Psoas muscle (tissue), 8 donors: Measurements from ENCODE around the gene DMKN. TPM values are rescaled to one million over a fixed set of nuclear protein-coding genes. Genes with fewer than 3 reads are reported as not detected.
A peak's percentile ranks its signal among the peaks of the same experiment; 100 is the strongest.

Experiments
- ATAC-seq, 4 donors: fragments of 200-7000 bp; cut with Tn5 transposase; one replicate each; pipeline ENCODE4 v1.9.1; 2020; ENCODE audit warnings: moderate library complexity in 3 of 4, mild to moderate bottlenecking in 2 of 4
- DNase-seq, 2 donors: peaks; one replicate each; pipeline ENCODE4 v3.0.0-alpha.2; 2020
- H3K27ac ChIP-seq: fragments of 200-600 bp; one replicate; pipeline ENCODE4 v1.8.0; 2022
- H3K27me3 ChIP-seq, 3 donors: fragments of 200-600 bp in 1 of 3; one replicate each; pipeline versions ENCODE4 v1.6.1 to v1.8.0; 2013 to 2022; ENCODE audit warnings: low read length in 2 of 3, mild to moderate bottlenecking in 2 of 3, moderate library complexity in 1 of 3; ENCODE audit not compliant: insufficient read depth in 3 of 3
- H3K36me3 ChIP-seq, 2 donors: fragments of 200-600 bp in 1 of 2; one replicate each; pipeline versions ENCODE4 v1.6.1 to v1.8.0; 2013 to 2022; ENCODE audit warnings: low read depth in 1 of 2, mild to moderate bottlenecking in 1 of 2, moderate library complexity in 1 of 2; ENCODE audit not compliant: insufficient read depth in 1 of 2
- H3K4me1 ChIP-seq: fragments of 200-600 bp; one replicate; pipeline ENCODE4 v1.8.0; 2022
- H3K4me3 ChIP-seq: fragments of 200-600 bp; one replicate; pipeline ENCODE4 v1.8.0; 2022; ENCODE audit warnings: mild to moderate bottlenecking
- H3K9me3 ChIP-seq: fragments of 200-600 bp; one replicate; pipeline ENCODE4 v1.8.0; 2022
- CTCF ChIP-seq: fragments of 200-600 bp; IDR thresholded peaks from one replicate; pipeline ENCODE4 v1.8.0; 2022; ENCODE audit warnings: antibody characterized with exemption
- WGBS, 3 donors: extraction: QIAGEN DNeasy Blood & Tissue Kit; methylation state at CpG; one replicate each; pipeline versions ENCODE4 v1.1.6 to v1.1.7; 2013; 5-methylcytosine and 5-hydroxymethylcytosine counted together
- intact Hi-C, 2 donors: fragments of 100-400 bp; cut with DNase I; formaldehyde crosslinking; loops; one replicate each; pipeline versions ENCODE4 v1.11.0 to v1.14.2; 2022
- polyA plus RNA-seq, 3 donors: library from polyadenylated mRNA; stranded (reverse); fragments of 200-250 nt; gene quantifications; one replicate each; pipeline ENCODE4 v1.2.3, GENCODE V29; 2013
- total RNA-seq, 4 donors: library from RNA; stranded (reverse); fragmentation: NEBNext Ultra II Directional in 2 of 4; extraction: Animal tissue kit (Norgen Biotek cat#: 25700) in 2 of 4; gene quantifications; one replicate each; pipeline versions ENCODE4 v1.2.1 to v1.2.4, GENCODE V29; 2021 to 2023
- donor health status: healthy with polysubstance abuse.
- donor health status: DM: no; HTN: no; CAD: no; lungs with moderate emphysema.
- donor health status: Bipolar disorder and iron deficiency.
- donor health status: healthy.
- donor health status: DM: yes; HTN: yes; CAD: no.
- donor health status: DM: no; HTN: no; CAD: no.
- donor health status: DM: no; HTN: no; CAD: no.
- donor health status: DM: yes; HTN: yes; CAD: no.

DMKN gene
- total and polyA plus RNA-seq, 7 donors: 0.21 to 0.77 (median 0.54) TPM; not detected in 1

GRCh38 chr19:35545855-35546381, 32.5 kb upstream of the DMKN start:
- H3K27ac ChIP-seq: peak overlapping the region; percentile 90
- ATAC-seq (peak; percentile 18 to 51 (median 44)), DNase-seq (peak; percentile 47 to 60)
- H3K36me3 ChIP-seq: peaks cover 0 to 19% of the 10 kb centered on the region in 2 donors
- H3K9me3 ChIP-seq: no peaks in the 10 kb centered on the region
- H3K4me1 ChIP-seq: peaks cover 27% of the 10 kb centered on the region
- no peak for TF ChIP-seq CTCF
- WGBS, 3 donors: 3% methylated on average over 24 to 27 of the region's 27 CpGs
- H3K4me3 ChIP-seq: peak overlapping the region; percentile 79
- intact Hi-C loops: loop anchor here (2.0 to 10.0 kb wide), 4 partner anchors 83 to 389 kb away; partner anchors contain the start of genes COX6B1 (in 1 of the 2), KMT2B (in 1 of the 2), LRFN3 (in 1 of the 2) and RBM42 (in 1 of the 2)
- H3K27me3 ChIP-seq: no peaks in the 10 kb centered on the region

- no peak for TF ChIP-seq CTCF
- peaks cover 27% of the 10 kb centered on the region for H3K4me1 ChIP-seq
- intact Hi-C loops: loop anchor here (2.0 to 10.0 kb wide), 4 partner anchors 84 to 390 kb away; partner anchors contain the start of genes COX6B1 (in 1 of the 2), KMT2B (in 1 of the 2), LRFN3 (in 1 of the 2) and RBM42 (in 1 of the 2)
- DNase-seq: peak; percentile 97
- H3K36me3 ChIP-seq: peaks cover 0 to 19% of the 10 kb centered on the region in 2 donors
- peak; percentile 98 to 99 (median 99) for ATAC-seq
- peak within 1 kb of the TSS; percentile 79 for H3K4me3 ChIP-seq
- H3K9me3 ChIP-seq: no peaks in the 10 kb centered on the region
- WGBS, 3 donors: 0% methylated on average over 61 to 85 of the region's 85 CpGs
- H3K27ac ChIP-seq: peak within 1 kb of the TSS; percentile 90
- H3K27me3 ChIP-seq: no peaks in the 10 kb centered on the region
These were observed 31.8 kb upstream of the DMKN start, which contains the start of gene TMEM147 for GRCh38 chr19:35545001-35545854. TSS of gene TMEM147 (plus strand) at chr19:35545626. CDS start at chr19:35545740, 114 bp downstream.

GRCh38 chr19:35544110-35544802, 30.8 kb upstream of the DMKN start:
- H3K36me3 ChIP-seq: peaks cover 0 to 19% of the 10 kb centered on the region in 2 donors
- no peak for TF ChIP-seq CTCF
- H3K9me3 ChIP-seq: no peaks in the 10 kb centered on the region
- H3K27ac ChIP-seq: peak overlapping the region; percentile 90
- H3K4me1 ChIP-seq: peaks cover 27% of the 10 kb centered on the region
- intact Hi-C loops: loop anchor here (2.0 to 10.0 kb wide), 3 partner anchors 68 to 391 kb away; partner anchors contain the start of genes HAUS5 (in 1 of the 2), LRFN3 (in 1 of the 2) and RBM42 (in 1 of the 2)
- no peak for DNase-seq
- H3K27me3 ChIP-seq: no peaks in the 10 kb centered on the region
- peak overlapping the region; percentile 79 for H3K4me3 ChIP-seq
- ATAC-seq: no peak
- WGBS, 3 donors: 68 to 80% (median 75%) methylated on average over 3 of the region's 3 CpGs

- ATAC-seq: no peak
- Histone ChIP-seq H3K27me3 (no peaks in the 10 kb centered on the region), H3K36me3 (peaks cover 0 to 19% of the 10 kb centered on the region in 2 donors), H3K4me1 (peaks cover 27% of the 10 kb centered on the region), H3K9me3 (no peaks in the 10 kb centered on the region), H3K4me3 (peak overlapping the region; percentile 79), H3K27ac (no peak overlapping the region)
- intact Hi-C loops: loop anchor here (2.0 to 10.0 kb wide), 3 partner anchors 69 to 391 kb away; partner anchors contain the start of genes HAUS5 (in 1 of the 2), LRFN3 (in 1 of the 2) and RBM42 (in 1 of the 2)
- 92 to 96% (median 93%) methylated on average over 15 of the region's 15 CpGs for WGBS, 3 donors
- TF ChIP-seq CTCF: no peak
- no peak for DNase-seq
These were observed 30.0 kb upstream of the DMKN start for GRCh38 chr19:35543280-35544109.
